OCI-M2 (cell line): ENCODE data around the gene COX17.
A peak's percentile ranks its signal among the peaks of the same experiment; 100 is the strongest.
"Not testable (repeated sequence)": the region's sequence is repeated elsewhere in the genome, so short reads cannot be mapped to it uniquely, and the experiment has no call there.

Experiments used
- DNase-seq: peaks from one replicate; lab custom pipeline; 2025; ENCODE audit not compliant: unreplicated experiment; lab: John Stamatoyannopoulos, UW

COX17 gene

GRCh38 chr3:119676771-119677640, at the start of gene COX17:
COX17 (minus strand) TSS chr3:119677406; CDS start chr3:119677310, 96 bp downstream.
- DNase-seq: peak; percentile 59

GRCh38 chr3:119726909-119727308, 49.7 kb upstream of the COX17 start:
- no peak for DNase-seq

- no peak for DNase-seq
These were observed 45.8 kb upstream of the COX17 start for GRCh38 chr3:119723022-119723421.

- no peak for DNase-seq
These were observed 40.3 kb upstream of the COX17 start for GRCh38 chr3:119717520-119717919.

- DNase-seq: no peak
These were observed 39.8 kb upstream of the COX17 start for GRCh38 chr3:119716998-119717397.

GRCh38 chr3:119715105-119715504, 37.9 kb upstream of the COX17 start:
- DNase-seq: no peak

GRCh38 chr3:119703820-119704531, 26.8 kb upstream of the COX17 start:
- DNase-seq: no peak

- no peak for DNase-seq
These were observed 25.6 kb upstream of the COX17 start, which contains the start of gene CFAP91 for GRCh38 chr3:119702530-119703527. CFAP91 (plus strand) TSS chr3:119703022; CDS start chr3:119703099, 77 bp downstream.

- no peak for DNase-seq
These were observed 23.9 kb upstream of the COX17 start for GRCh38 chr3:119700920-119701734.

- DNase-seq: no peak
These were observed 23.2 kb upstream of the COX17 start for GRCh38 chr3:119700269-119700919.

- DNase-seq: no peak
These were observed 20.2 kb upstream of the COX17 start for GRCh38 chr3:119697394-119697793.

- no peak for DNase-seq
These were observed 18.3 kb upstream of the COX17 start for GRCh38 chr3:119695480-119695879.

- no peak for DNase-seq
These were observed 12.9 kb upstream of the COX17 start for GRCh38 chr3:119690043-119690656.

- DNase-seq: no peak
These were observed 6.2 kb upstream of the COX17 start for GRCh38 chr3:119683421-119683820.

- no peak for DNase-seq
These were observed 4.1 kb upstream of the COX17 start for GRCh38 chr3:119681279-119681678.

- no peak for DNase-seq
These were observed 2.7 kb upstream of the COX17 start for GRCh38 chr3:119679874-119680273.

- DNase-seq: not testable (repeated sequence)
These were observed 1.0 kb upstream of the COX17 start for GRCh38 chr3:119678209-119678608.

GRCh38 chr3:119677641-119677934, 382 bp upstream of the COX17 start:
- DNase-seq: no peak

- DNase-seq: no peak
These were observed 1.2 kb downstream of the COX17 start for GRCh38 chr3:119676020-119676419.
